Activated naive CD4-positive, alpha-beta T cell treated with anti-CD3 and anti-CD28 coated beads, Interleukin-2, amount 10 ng/mL, durations not matched to agents 7 days and 5 days (primary cell): ENCODE results near the gene TRIM37.
A peak's percentile ranks its signal among the peaks of the same experiment; 100 is the strongest.

Source experiments
- CTCF ChIA-PET: fragments of 350-600 bp; sonication (Branson Sonifier 250); formaldehyde crosslinking; loops from one replicate; lab custom pipeline; 2021; ENCODE audit warnings: antibody characterized with exemption; lab: Charles Lee
- DNase-seq: peaks from one replicate; pipeline ENCODE4 v3.0.0-alpha.2; 2020
- H3K27ac Mint-ChIP-seq: one replicate; pipeline ENCODE4 v1.8.0; 2021; ENCODE audit warnings: mild to moderate bottlenecking, moderate library complexity, mixed read lengths
- H3K27me3 Mint-ChIP-seq: one replicate; pipeline ENCODE4 v1.8.0; 2021; ENCODE audit warnings: mild to moderate bottlenecking, mixed read lengths
- H3K36me3 Mint-ChIP-seq: one replicate; pipeline ENCODE4 v1.8.0; 2021; ENCODE audit warnings: mixed read lengths
- H3K4me1 Mint-ChIP-seq: one replicate; pipeline ENCODE4 v1.8.0; 2021; ENCODE audit warnings: mixed read lengths
- H3K4me3 Mint-ChIP-seq: one replicate; pipeline ENCODE4 v1.8.0; 2021; ENCODE audit warnings: mild to moderate bottlenecking, moderate library complexity, mixed read lengths
- H3K9me3 Mint-ChIP-seq: one replicate; pipeline ENCODE4 v1.8.0; 2021; ENCODE audit warnings: mixed read lengths

The TRIM37 gene

GRCh38 chr17:59131131-59131530, 24.5 kb upstream of the TRIM37 start:
- Mint-ChIP-seq H3K27me3 (no peaks in the 10 kb centered on the region), H3K4me1 (no peaks in the 10 kb centered on the region), H3K4me3 (no peak overlapping the region), H3K36me3 (peaks cover 28% of the 10 kb centered on the region), H3K9me3 (no peaks in the 10 kb centered on the region), H3K27ac (no peak overlapping the region)
- DNase-seq = no peak
- CTCF ChIA-PET = no interaction called here

GRCh38 chr17:59129814-59130213, 23.1 kb upstream of the TRIM37 start:
- H3K4me1 Mint-ChIP-seq = no peaks in the 10 kb centered on the region
- H3K36me3 Mint-ChIP-seq = peaks cover 28% of the 10 kb centered on the region
- CTCF ChIA-PET = interaction anchor here (0.6 kb wide), 1 partner anchor 374 kb away, joined by 3 read pairs; no protein-coding TSS in a partner anchor
- H3K27me3 Mint-ChIP-seq = no peaks in the 10 kb centered on the region
- no peak overlapping the region for H3K4me3 Mint-ChIP-seq
- no peak overlapping the region for H3K27ac Mint-ChIP-seq
- DNase-seq = no peak
- no peaks in the 10 kb centered on the region for H3K9me3 Mint-ChIP-seq

GRCh38 chr17:59126809-59127417, 20.2 kb upstream of the TRIM37 start:
- Mint-ChIP-seq H3K4me1 (no peaks in the 10 kb centered on the region), H3K27ac (no peak overlapping the region), H3K36me3 (peaks cover 33% of the 10 kb centered on the region), H3K4me3 (no peak overlapping the region), H3K27me3 (no peaks in the 10 kb centered on the region), H3K9me3 (no peaks in the 10 kb centered on the region)
- no peak for DNase-seq
- CTCF ChIA-PET = no interaction called here

- peaks cover 37% of the 10 kb centered on the region for H3K36me3 Mint-ChIP-seq
- H3K27ac Mint-ChIP-seq = no peak overlapping the region
- H3K4me3 Mint-ChIP-seq = no peak overlapping the region
- H3K9me3 Mint-ChIP-seq = no peaks in the 10 kb centered on the region
- H3K27me3 Mint-ChIP-seq = no peaks in the 10 kb centered on the region
- no peak for DNase-seq
- no peaks in the 10 kb centered on the region for H3K4me1 Mint-ChIP-seq
- CTCF ChIA-PET = interaction anchor here (1.4 kb wide), 1 partner anchor 25 kb away, joined by 5 read pairs; no protein-coding TSS in a partner anchor
These were observed 18.0 kb upstream of the TRIM37 start for GRCh38 chr17:59124665-59125064.

GRCh38 chr17:59121901-59122480, 15.3 kb upstream of the TRIM37 start:
- Mint-ChIP-seq H3K27me3 (no peaks in the 10 kb centered on the region), H3K4me1 (no peaks in the 10 kb centered on the region), H3K27ac (no peak overlapping the region), H3K9me3 (no peaks in the 10 kb centered on the region), H3K4me3 (no peak overlapping the region), H3K36me3 (peaks cover 35% of the 10 kb centered on the region)
- CTCF ChIA-PET = no interaction called here
- no peak for DNase-seq

- Mint-ChIP-seq H3K9me3 (no peaks in the 10 kb centered on the region), H3K27ac (no peak overlapping the region), H3K27me3 (no peaks in the 10 kb centered on the region), H3K4me3 (no peak overlapping the region), H3K4me1 (peaks cover 8% of the 10 kb centered on the region), H3K36me3 (peaks cover 30% of the 10 kb centered on the region)
- CTCF ChIA-PET = no interaction called here
- DNase-seq = no peak
These were observed 8.8 kb upstream of the TRIM37 start for GRCh38 chr17:59115474-59115873.

GRCh38 chr17:59111539-59111938, 4.9 kb upstream of the TRIM37 start:
- H3K9me3 Mint-ChIP-seq = no peaks in the 10 kb centered on the region
- CTCF ChIA-PET = interaction anchor here (0.7 kb wide), 1 partner anchor 103 kb away, joined by 3 read pairs; no protein-coding TSS in a partner anchor
- H3K4me3 Mint-ChIP-seq = no peak overlapping the region
- peaks cover 27% of the 10 kb centered on the region for H3K36me3 Mint-ChIP-seq
- DNase-seq = no peak
- H3K27me3 Mint-ChIP-seq = peaks cover 3% of the 10 kb centered on the region
- H3K4me1 Mint-ChIP-seq = peaks cover 35% of the 10 kb centered on the region
- H3K27ac Mint-ChIP-seq = no peak overlapping the region

GRCh38 chr17:59110973-59111372, 4.3 kb upstream of the TRIM37 start:
- Mint-ChIP-seq H3K4me3 (no peak overlapping the region), H3K27ac (no peak overlapping the region), H3K9me3 (no peaks in the 10 kb centered on the region), H3K4me1 (peaks cover 35% of the 10 kb centered on the region), H3K27me3 (peaks cover 5% of the 10 kb centered on the region), H3K36me3 (peaks cover 25% of the 10 kb centered on the region)
- CTCF ChIA-PET = interaction anchor here (0.7 kb wide), 1 partner anchor 103 kb away, joined by 3 read pairs; no protein-coding TSS in a partner anchor
- no peak for DNase-seq

GRCh38 chr17:59108400-59109102, 1.9 kb upstream of the TRIM37 start:
- Mint-ChIP-seq H3K27me3 (peaks cover 5% of the 10 kb centered on the region), H3K27ac (no peak overlapping the region)
- CTCF ChIA-PET = no interaction called here

GRCh38 chr17:59107306-59107670, 608 bp upstream of the TRIM37 start:
- CTCF ChIA-PET = no interaction called here
- Mint-ChIP-seq H3K4me3 (peak overlapping the region; percentile 97), H3K9me3 (no peaks in the 10 kb centered on the region), H3K4me1 (peaks cover 57% of the 10 kb centered on the region), H3K27ac (peak overlapping the region; percentile 94), H3K27me3 (peaks cover 5% of the 10 kb centered on the region), H3K36me3 (peaks cover 28% of the 10 kb centered on the region)
- DNase-seq = no peak

More at GRCh38 chr17:59108400-59109102, 1.9 kb upstream of the TRIM37 start:
- Mint-ChIP-seq H3K4me1 (peaks cover 56% of the 10 kb centered on the region), H3K9me3 (no peaks in the 10 kb centered on the region), H3K36me3 (peaks cover 25% of the 10 kb centered on the region), H3K4me3 (peak overlapping the region; percentile 15)
- no peak for DNase-seq

GRCh38 chr17:59105852-59106462, 723 bp downstream of the TRIM37 start:
- DNase-seq = peak; percentile 86
- H3K4me3 Mint-ChIP-seq = peak overlapping the region; percentile 97
- no peaks in the 10 kb centered on the region for H3K9me3 Mint-ChIP-seq
- H3K27ac Mint-ChIP-seq = peak overlapping the region; percentile 94
- H3K27me3 Mint-ChIP-seq = peaks cover 5% of the 10 kb centered on the region
- peaks cover 27% of the 10 kb centered on the region for H3K36me3 Mint-ChIP-seq
- CTCF ChIA-PET = interaction anchor here (0.8 kb wide), 1 partner anchor 598 kb away, joined by 3 read pairs; no protein-coding TSS in a partner anchor
- H3K4me1 Mint-ChIP-seq = peaks cover 54% of the 10 kb centered on the region

- Mint-ChIP-seq H3K36me3 (peaks cover 40% of the 10 kb centered on the region), H3K27ac (no peak overlapping the region), H3K4me1 (peaks cover 32% of the 10 kb centered on the region), H3K9me3 (no peaks in the 10 kb centered on the region), H3K27me3 (no peaks in the 10 kb centered on the region), H3K4me3 (no peak overlapping the region)
- CTCF ChIA-PET = no interaction called here
- no peak for DNase-seq
These were observed 5.5 kb downstream of the TRIM37 start for GRCh38 chr17:59101178-59101577.

- Mint-ChIP-seq H3K9me3 (no peaks in the 10 kb centered on the region), H3K27ac (no peak overlapping the region), H3K4me1 (peaks cover 15% of the 10 kb centered on the region), H3K27me3 (no peaks in the 10 kb centered on the region), H3K4me3 (no peak overlapping the region), H3K36me3 (peaks cover 39% of the 10 kb centered on the region)
- CTCF ChIA-PET = no interaction called here
- DNase-seq = no peak
These were observed 8.8 kb downstream of the TRIM37 start for GRCh38 chr17:59097876-59098275.

GRCh38 chr17:59094861-59095530, 11.7 kb downstream of the TRIM37 start:
- H3K4me1 Mint-ChIP-seq = peaks cover 9% of the 10 kb centered on the region
- CTCF ChIA-PET = interaction anchor here (0.7 kb wide), 1 partner anchor 1081 kb away, joined by 3 read pairs; no protein-coding TSS in a partner anchor

More at GRCh38 chr17:59094861-59095530, 11.7 kb downstream of the TRIM37 start:
- H3K9me3 Mint-ChIP-seq = no peaks in the 10 kb centered on the region
- no peak overlapping the region for H3K4me3 Mint-ChIP-seq
- peaks cover 25% of the 10 kb centered on the region for H3K36me3 Mint-ChIP-seq
- no peak for DNase-seq
- no peak overlapping the region for H3K27ac Mint-ChIP-seq
- no peaks in the 10 kb centered on the region for H3K27me3 Mint-ChIP-seq
